IPS DF 4.7 (cell line): ENCODE results near the gene PDZD7.
"Not testable (repeated sequence)": the region's sequence is repeated elsewhere in the genome, so short reads cannot be mapped to it uniquely, and the experiment has no call there.

ENCODE experiments used
- DNase-seq: peaks from one replicate; pipeline ENCODE4 v3.0.0-alpha.2; 2013; ENCODE audit warnings: low spot score; ENCODE audit errors: extremely low read depth

The PDZD7 gene

DNA sequence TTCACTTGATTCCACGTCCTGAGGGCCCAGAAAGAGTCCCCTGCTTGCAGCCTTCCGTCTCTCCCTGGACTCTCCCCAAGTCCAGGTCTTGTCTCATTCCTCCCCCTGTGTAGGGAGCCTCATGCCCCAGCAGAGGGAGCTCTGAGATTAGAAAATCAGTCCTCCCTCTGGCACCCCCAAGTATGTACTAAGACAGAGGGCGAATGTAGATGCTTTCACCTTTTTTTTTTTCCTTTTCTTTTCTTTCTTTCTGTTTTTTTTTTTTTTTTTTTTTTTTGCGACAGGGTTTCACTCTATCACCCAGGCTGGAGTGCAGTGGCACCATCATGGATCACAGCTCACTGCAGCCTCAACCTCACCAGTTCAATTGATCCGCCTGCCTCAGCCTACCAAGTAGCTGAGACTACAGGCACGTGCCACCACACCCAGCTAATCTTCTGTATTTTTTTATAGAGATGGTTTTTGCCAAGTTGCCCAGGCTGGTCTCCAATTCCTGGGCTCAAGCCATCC, 10.4 kb upstream of the PDZD7 start:
- no peak for DNase-seq

GRCh38 chr10:101040851-101041250, 9.9 kb upstream of the PDZD7 start:
- no peak for DNase-seq

- DNase-seq = no peak
These were observed 9.1 kb upstream of the PDZD7 start for GRCh38 chr10:101040061-101040460.

DNA sequence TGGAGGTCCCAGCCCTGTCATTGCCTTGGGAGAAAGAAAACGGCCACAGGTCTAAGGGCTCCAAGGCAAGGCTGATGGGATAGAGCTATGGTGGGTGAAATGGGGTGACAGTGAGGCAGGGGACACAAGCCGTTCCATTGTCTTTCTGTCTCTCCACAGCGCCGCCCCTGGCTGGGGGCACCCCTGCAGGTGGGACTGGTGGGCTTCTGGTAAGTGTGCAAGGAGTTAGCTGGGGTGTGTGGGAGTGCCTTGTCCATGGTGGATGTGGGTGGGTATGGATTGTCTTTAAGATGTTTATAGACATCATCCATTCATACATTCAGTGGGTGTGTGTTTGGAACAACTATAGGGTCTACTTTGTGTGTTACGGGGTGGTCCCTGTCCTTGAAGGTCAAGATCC, 7.6 kb upstream of the PDZD7 start:
- DNase-seq = no peak

DNA sequence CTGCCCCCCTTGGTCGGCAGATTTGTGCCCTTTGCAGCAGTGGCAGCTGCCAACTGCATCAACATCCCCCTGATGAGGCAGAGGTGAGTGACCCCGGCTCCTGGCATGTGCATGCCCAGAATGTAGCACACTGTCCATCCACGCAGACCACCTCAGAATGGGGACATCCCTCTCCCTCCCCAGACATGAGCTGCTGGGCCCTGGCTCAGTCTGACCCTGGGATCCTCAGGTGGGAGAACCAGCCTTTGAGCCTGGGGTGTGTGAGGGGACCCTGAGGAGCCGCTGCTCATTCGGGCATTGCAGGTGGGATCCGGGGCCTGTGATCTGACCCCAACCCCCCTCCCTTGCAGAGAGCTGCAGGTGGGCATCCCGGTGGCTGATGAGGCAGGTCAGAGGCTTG, 5.8 kb upstream of the PDZD7 start:
- no peak for DNase-seq

- DNase-seq = no peak
These were observed 5.2 kb upstream of the PDZD7 start for GRCh38 chr10:101035916-101036702.

DNA sequence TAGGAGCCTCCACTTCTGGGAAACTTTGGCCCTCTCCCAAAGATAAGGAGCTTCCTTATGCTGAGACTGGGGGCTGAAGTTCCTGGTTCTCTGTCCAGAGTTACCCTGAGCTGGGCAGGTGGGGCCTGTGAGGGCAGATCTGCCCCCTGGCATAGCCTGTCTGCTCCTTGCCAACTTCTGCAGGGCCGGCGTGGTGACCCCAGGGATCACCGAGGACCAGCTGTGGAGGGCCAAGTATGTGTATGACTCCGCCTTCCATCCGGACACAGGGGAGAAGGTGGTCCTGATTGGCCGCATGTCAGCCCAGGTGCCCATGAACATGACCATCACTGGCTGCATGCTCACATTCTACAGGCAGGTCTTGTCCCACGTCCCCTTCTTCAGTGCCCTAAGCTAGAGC, 4.4 kb upstream of the PDZD7 start:
- no peak for DNase-seq

DNA sequence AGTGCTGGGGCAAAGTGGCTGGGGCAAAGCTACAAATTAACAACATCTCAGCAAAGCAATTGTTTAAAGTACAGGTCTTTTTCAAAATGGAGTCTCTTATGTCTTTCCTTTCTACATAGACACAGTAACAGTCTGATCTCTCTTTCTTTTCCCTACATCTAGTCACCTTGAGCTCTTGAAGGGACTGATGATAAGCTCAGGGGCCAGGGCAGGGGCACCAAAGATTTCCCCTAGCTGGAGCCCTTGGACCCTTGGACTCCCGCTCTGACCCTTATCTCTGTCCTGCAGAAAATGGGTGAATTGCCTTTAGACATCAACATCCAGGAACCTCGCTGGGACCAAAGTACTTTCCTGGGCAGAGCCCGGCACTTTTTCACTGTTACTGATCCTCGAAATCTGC, 3.5 kb upstream of the PDZD7 start:
- DNase-seq = not testable (repeated sequence)

- no peak for DNase-seq
These were observed 2.3 kb upstream of the PDZD7 start for GRCh38 chr10:101033276-101033675.

DNA sequence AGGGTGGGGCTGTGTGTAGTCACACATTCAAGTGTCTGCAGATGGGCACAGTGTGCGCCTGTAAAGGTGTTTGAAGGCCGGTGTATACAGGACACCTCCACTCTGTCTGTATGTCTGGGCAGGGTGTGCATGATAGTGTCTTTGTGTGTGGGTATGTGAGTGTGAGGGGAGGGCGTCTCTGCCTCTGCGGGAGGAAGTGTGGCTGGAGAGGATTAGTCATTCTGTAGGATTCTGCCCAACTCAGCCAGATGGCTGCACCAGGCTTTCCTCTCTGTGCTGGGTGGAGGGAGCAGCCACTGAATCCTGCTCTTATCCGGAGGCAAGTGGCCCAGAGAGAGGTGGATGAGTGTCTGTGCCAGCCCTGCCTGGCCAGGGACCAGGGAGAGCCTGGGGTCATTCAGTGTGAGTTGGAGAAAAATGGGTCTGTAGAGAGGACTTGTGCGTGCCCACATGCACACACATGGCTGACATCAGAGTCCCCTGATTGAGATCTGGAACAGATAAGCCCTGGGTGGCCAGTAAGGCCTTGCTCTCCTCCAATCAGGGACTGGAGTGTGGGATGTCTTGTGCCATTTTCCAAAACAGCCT, 1.8 kb upstream of the PDZD7 start:
- DNase-seq = no peak

DNA sequence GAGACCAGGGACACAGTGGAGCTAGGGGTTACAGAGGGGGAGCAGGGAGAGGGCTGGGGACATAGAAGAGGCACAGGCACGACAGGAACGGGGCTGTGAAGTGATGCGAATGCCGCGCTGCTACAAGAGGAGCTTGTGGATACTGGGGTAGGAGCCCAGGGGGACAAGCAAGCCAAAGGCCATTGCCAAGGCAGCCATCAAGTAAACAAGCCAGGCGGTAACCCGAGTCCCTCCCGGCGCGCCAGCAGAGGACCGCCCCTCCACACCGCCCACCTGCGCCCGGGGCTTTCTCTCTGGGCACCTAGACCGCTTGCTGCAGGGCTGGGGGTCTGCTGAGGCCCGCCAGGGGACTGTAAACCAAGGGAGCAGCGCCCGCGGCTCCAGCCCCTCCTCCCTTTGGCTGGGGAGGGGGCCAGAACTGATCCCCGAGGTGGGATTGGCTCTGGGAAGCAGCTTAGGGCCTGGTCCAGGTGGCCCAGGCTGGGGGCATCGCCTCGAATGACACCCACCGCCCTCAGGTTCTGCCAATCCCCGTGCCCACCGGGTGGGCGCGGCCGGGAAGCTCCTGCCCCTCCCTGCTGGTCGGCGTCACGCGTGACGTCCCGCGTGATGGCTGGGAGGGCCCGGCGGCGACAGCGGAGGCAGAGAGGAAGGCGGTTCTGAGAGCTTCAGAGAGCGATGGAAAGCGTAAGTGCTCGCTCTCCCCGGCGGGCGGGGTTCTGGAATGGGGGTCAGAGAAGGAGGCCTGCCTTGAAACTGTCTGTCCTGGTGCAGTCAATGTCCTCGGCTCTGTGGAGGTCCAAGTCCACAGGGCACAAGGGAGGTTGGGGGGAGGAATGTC, 1.1 kb upstream of the PDZD7 start:
- no peak for DNase-seq

DNA sequence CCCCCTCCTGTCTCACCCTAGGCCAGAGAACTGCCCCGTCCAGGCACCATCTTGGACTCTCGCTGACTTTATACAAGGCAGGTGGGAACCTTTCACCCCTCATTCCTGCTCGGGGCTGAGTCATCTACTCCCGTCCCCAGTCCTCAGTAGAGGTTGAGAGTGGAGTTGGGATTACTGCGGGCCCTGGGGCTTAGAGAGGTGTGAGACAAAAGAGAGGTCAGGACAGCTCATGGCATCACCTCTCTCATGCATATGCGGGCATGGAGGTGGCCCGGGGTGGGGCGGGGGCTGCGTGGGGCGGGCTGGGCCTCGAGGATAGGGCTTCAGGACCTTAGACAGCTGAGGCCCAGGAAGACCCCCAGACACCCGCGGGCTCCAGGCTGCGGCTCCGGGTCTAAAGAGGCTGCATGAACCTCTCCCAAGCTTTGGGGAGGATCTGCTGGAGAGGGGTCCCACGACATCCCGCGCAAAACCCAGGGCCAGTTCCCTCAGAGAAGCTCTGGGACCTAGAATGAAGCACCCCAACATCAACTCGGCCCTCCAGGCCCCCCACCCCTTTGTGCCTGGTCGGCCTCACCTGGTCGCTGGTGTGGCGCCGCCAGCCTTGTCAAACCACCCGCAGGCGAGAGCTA, 317 bp downstream of the PDZD7 start:
- DNase-seq = no peak

DNA sequence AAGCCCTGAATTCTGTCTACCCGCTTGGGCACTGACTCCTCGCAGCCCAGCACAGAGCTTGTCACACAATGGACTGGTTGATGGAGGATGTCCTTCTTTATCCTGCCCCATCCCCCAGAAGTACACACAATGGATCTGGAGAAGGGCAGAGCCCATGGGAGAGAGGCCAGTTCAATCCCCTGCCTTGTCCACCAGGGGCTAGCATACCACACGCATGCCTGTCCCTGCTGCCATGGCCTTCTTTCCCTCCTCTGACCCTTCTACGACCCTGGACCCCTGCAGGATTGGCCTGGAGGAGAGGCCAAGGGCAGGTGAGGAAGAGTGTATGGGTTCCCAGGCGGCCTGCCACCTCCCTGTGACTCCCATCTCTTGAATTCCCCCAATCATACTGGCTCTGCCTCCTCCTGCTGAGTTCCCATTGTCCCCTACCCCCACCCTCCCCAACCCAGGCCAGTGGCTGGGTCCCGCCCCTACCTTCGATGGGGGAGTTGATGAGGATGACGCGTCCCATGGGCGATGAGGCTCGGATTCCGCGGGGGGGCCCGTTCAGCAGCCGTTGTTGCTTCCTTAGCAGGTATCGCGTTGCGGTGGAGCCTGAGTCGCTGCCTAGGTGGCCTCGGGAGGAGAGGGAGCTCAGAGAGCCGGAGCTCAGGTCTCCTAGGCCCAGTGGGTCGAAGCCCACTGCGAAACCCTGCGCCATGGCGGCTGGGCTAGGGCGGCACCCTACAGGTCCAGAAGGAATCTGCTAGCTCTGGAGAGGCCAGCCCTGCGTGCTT, 1.2 kb downstream of the PDZD7 start:
- no peak for DNase-seq

DNA sequence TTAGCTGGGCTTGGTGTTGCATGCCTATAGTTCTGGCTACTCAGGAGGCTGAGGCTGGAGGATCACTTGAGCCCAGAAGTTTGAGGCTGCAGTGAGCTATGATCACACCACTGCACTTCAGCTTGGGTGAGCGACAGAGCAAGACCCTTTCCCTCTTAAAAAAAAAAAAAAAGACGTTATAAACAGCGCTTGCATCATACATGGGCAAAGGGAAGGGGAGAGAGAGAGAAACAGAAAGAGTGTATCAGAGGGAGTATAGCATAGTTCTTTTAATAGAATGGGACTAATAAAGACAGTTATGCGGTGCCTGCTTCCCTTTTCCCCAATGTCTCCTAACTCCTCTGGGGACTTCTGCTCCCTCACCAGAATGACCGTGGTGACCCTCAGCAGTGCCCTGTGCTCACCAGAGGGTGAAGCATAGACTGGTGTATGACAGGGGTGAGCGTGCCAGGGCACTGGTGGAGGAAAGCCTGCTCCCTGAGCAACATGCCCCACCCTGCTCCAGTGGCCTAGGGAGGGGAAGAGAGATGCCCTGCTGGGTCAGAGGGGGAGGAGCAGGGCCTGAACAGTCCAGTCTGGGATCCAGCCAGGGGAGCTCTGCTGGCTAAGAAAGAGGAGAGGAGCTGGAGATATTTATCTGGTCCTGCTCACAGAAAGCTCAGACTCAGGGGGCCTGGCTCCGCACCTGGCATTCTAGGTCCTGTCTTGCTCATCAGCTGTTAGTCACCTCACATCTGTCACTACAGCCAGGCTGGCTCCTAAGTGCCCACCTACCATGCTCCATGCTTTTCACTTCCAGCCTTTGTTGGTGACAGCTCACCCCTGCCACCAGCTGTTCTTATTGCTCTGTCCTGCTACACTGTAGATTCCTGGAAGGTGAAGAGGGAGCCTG, 2.2 kb downstream of the PDZD7 start:
- no peak for DNase-seq

- DNase-seq = no peak
These were observed 3.7 kb downstream of the PDZD7 start for GRCh38 chr10:101027106-101027720.

DNA sequence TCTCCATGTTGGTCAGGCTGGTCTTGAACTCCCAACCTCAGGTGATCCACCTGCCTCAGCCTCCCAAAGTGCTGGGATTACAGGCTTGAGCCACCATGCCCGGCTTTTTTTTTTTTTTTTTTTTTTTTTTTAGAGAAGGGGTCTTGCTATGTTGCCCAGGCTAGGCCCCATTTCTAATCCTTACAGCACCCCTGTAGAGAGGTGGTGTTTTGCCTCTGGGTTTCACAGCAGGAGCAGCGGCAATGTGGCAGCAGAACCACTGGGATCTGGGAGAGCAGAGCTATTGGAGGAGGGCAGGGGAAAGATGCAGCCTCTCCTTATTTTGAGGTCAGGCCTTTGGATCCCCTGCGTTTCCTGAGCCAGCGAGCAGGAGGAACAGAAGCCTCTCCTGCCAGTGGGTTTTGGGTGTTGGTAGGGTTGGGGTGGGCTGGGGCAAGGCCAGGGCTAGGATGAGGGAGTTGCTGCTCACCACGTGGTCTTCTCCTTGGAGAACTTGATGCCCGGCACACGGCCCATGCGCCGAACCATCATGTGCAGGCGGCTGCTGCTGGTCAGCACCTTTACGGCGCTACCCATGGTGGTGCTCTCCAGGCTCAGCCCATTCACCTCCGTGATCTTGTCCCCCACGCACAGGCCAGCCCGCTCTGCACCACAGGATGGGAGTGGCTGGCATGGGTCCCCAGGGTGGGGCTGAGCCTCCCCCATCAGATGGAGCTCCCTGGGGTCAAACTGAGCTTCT, 7.8 kb downstream of the PDZD7 start:
- no peak for DNase-seq

DNA sequence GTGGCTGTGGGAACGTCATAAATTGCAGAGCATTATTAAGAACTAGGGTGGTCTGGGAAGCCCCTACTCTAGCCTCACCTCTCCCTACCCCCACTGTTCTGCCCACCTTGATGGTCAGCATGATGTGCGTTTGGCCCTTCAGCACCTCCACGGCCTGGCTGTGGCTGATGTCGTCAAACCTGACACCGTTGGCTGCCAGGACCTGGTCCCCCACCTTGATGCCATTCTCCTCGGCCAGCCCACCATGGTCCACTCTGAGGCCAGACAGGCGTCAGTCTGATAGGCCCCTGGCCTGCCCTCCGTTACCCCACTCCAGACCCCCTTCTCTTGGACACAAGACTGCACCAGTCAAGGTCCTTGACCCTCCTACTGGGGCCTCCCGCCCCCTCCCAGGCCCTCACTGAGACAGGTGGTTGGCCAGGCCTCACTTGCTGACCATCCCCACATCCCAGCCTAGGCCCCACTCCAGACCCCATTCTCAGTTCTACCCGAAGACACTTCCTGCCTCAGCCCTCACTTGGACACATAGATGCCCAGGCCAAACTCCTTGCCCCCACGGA, 9.2 kb downstream of the PDZD7 start:
- no peak for DNase-seq

DNA sequence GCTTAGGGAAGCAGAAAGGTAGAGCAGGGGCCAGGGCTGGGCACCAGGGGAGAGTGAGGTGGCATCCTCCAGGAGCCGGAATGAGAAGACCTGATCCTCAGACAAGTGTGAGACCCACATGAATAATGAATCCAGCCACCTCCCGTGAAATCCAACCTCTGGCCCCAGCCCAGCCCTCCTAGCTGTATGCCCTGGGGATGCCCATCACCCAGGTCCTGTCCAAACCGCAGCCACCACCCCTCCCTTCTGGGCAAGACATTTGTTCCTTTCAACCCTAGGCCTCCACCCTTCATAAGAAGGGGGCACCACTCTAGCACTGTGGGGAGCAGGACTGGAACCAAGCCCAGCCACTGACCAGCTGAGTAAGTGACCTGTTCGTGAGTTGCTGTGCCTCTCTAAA, 9.7 kb downstream of the PDZD7 start:
- no peak for DNase-seq
